Activated naive CD8-positive, alpha-beta T cell treated with anti-CD3 and anti-CD28 coated beads, Interleukin-2, amount 50 U/mL, for 16 hours (primary cell): Measurements from ENCODE around the gene CELSR1.

Source experiments
- DNase-seq: peaks from one replicate; pipeline ENCODE4 v3.0.0-alpha.2; 2020; ENCODE audit warnings: low read depth, low spot score

Gene CELSR1

DNA sequence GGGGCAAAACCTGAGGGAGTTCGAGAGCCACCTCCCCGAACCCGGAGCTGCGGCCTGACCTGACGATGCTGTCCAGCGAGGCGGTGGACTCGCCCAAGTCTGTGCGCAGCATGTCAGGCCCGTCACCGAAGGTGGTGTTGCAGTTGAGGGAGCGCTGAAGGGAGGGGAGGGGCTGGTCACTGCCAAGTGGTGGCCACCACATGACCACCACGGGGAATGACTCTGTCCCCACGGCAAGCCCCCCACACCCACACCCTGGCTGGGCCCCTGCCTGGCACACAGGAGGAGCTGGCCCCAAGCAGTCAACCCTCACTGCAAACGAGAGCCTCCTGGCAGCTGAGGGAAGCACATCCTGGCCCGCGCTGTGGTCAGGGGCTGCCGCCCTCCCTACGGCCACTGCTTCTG lies 171.1 kb downstream of the CELSR1 start:
- no peak for DNase-seq

GRCh38 chr22:46365166-46365624 lies 172.2 kb downstream of the CELSR1 start:
- no peak for DNase-seq

DNA sequence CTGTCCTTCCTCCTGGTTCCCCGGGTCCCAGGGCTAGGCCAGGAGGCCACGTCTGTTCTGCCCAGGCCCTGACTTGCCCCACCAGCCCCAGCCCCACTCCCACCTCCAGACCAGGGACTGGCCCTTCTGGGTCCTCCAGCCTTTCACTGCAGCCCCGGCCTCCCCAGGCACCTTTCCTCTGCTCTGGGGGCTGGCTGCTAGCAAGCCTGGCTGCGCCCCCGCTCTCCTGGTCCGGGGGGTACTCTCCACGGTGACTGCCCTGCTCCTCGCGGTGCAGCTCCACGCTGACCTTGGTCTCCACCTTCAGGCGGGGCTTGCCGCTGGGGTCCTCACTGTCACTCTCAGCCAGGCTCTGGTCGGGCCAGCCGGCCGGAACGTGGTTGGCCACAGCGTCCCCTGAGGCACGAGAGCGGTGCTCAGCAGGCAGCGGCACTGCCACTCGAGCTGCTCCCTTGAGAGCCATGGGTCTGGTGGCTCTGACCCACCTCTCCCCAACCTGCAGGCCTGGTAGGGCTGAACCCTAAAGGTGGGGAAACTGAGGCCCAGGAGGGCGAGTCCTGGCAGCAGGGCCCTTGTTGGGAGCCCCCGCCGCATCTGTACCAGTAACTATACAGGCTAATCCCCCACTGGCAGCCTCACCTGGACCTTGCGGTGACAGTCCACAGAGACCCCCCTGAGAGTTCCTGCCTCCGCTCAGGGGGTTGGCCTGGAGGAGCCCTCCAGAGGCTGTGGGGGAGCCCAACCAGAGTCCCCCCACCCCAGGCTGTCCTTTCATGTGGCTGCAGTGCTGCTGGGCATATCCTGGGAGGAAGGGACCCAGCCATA lies 172.9 kb downstream of the CELSR1 start:
- no peak for DNase-seq

DNA sequence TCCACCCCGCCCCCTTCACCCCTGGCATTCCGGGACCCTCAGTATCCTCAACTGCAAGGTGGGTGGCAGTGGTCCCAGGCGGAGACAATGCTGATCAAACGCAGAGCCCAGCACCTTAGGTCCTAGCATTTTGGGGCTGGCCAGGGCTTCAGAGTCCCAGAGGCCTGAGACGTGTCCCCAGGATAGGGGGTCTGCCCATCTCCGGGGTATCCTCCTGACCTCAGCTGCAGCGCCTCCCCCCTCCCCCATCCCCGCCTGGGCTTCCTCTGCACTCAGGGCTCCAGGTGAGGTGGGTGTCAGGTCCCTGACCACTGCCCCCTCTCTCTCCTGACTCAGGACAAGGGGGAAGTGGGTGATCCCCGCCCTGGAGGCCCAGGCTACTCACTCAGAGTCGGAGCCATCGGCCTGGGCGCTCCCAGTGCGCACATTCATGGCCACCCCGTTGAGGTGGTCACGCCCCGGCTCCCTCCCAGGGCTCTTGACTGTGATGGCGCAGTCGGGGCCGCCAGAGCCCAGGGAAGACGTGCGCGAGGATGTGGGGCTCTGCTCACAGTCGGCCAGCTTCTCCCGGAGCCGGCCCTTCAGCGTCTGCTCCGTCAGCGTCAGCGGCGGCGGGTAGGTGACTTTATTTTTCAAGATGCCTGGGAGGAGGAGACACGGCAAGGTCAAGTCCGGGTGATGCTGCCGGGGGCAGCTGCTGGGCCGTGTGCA lies 173.7 kb downstream of the CELSR1 start:
- no peak for DNase-seq

- no peak for DNase-seq
Observed at GRCh38 chr22:46362934-46363515, 174.4 kb downstream of the CELSR1 start.

DNA sequence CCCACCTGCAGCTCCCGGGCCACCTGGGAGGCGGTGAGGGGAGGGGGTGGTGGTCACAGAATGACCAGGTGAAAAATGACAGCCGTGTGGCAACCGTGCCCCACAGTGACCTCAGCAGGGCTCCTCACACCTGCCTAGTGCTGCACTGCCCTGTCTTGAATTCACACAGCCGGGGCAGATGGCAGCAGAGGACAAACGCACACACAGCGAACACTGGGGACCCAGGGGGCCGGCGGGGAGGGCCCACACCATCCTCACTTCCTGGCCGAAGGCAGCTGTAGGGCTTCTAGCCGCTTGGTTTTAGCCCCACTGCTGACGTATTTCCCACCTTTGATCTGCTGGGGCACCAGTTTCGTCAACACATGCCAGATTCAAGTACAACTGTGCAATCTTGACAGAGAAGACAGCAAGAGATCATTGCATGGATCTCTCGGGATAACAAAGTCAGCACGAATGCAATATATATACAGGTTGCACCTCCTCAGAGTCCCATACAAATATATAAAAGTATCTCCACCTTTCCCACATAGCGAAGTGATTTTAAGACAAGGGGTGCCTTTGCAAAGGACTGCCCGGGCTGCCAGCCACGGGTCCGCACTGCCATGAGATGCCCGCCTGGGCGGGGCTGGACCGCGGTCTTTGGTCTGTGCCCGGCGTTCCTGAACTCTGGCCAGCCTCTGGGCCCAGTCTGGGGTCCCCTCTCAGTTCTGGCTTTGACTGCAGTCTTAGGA lies 175.1 kb downstream of the CELSR1 start:
- no peak for DNase-seq

DNA sequence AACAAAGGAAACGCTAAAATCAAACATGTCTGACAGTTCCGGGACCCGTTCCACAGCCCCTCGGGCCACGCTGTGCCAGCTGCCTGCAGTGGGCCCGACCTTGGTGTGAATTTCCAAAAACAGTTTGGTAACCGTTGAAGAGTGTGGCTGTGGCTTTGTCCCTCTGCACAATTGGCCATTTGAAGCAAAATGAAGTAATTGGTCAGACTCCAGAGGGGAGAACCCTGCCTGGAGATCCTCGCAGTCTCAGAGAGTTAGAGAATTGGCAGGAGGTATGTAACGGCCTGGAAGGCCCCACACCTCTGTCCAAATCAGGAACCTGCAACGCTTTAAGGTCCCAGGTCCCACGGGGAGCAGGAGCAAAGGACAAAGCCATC lies 175.6 kb downstream of the CELSR1 start:
- DNase-seq, result no peak

GRCh38 chr22:46360891-46361290 lies 176.5 kb downstream of the CELSR1 start:
- DNase-seq, result no peak

DNA sequence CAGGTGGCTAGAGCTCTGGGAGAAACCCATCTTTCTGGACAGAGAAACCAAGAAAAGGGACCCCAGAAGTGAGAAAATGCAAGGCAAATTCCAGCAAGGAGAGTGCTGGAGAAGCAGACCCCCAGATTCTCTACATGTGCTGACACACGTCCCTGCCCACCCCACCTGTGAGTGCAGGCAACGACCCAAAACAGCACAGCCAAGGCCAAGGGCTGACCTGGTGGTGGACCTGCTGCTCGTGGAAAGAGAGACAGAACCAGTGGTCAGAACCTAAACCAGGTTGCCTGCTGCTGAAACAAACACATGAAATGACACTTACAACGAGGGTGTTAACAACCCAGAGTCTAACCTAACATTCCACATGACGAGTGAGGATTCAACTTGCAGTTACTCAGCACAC lies 177.3 kb downstream of the CELSR1 start:
- no peak for DNase-seq

DNA sequence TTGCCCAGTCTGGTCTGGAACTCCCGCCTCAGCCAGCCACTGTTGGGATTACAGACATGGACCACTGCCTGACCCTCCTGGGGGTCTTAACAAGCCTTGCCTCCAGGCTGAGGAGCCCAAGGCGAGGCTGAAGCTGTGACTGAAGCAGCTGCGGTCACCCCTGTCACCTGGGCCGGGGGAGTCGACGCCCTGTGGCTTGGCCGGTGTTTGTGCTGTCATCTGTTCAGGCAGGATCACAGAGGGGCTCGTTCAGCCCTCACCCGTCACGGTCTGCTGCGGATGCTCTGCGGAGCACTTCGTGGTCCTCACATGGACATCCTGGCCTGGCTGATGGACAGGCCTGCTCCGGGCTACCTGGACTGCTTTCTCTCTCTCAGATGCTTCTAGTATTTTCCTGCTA lies 178.1 kb downstream of the CELSR1 start:
- no peak for DNase-seq

DNA sequence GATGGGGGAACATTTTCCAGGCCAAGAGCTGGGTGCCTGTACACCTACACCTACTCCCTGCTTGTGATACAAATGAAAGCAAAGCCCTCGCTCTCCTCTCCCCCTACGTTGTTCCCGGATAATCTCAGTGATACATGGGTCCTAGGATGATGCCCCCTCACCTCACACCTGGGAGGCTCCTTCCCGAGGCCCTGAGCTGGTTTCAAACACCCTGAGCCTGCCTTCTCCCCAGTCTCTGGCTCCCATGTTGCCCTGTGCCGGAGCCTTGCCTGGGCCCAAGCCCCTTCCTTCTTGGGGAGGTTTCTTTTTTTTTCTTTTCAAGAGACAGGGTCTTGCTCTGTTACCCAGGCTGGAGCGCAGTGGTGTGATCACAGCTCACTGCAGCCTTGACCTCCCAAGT lies 178.7 kb downstream of the CELSR1 start:
- no peak for DNase-seq

DNA sequence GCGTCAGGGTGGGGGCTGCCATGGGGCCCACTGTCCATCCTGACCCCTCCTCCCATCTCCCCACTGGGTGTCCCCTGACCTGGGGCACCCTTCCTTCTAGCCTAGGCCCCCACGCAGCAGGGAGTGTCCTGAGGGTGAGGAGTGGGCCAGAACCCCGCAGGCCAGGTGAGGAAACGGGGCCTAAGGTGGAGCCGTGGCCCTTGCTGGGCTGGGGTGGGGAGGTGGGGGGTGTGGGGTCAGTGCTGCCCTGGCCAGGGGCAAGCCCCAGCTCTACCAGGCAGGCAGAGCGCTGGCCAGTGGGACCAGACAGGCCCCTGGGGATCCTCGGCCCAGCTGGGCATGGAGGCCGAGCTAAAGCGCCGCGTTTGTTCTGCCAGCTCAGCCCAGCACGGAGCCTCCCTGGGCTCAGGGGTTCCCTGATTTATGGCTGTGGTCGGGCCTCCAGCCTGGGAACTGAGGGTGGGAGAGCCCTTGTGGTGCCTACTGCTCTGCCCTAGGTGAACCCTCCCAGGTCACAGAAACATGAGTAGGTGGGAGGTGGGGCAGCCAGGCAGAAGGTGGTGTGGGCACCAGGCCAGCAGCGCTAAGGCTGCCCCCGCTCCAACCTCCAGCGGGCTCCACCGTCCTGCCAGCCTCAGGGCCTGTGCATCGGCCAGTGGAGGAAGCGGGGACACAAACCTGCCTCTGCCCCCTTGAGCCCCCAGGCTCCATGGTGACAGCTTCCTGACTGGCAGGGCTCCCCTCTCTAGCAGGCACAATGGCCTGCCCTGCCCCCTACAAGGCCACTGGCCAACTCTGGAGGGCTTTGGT lies 179.5 kb downstream of the CELSR1 start:
- no peak for DNase-seq

DNA sequence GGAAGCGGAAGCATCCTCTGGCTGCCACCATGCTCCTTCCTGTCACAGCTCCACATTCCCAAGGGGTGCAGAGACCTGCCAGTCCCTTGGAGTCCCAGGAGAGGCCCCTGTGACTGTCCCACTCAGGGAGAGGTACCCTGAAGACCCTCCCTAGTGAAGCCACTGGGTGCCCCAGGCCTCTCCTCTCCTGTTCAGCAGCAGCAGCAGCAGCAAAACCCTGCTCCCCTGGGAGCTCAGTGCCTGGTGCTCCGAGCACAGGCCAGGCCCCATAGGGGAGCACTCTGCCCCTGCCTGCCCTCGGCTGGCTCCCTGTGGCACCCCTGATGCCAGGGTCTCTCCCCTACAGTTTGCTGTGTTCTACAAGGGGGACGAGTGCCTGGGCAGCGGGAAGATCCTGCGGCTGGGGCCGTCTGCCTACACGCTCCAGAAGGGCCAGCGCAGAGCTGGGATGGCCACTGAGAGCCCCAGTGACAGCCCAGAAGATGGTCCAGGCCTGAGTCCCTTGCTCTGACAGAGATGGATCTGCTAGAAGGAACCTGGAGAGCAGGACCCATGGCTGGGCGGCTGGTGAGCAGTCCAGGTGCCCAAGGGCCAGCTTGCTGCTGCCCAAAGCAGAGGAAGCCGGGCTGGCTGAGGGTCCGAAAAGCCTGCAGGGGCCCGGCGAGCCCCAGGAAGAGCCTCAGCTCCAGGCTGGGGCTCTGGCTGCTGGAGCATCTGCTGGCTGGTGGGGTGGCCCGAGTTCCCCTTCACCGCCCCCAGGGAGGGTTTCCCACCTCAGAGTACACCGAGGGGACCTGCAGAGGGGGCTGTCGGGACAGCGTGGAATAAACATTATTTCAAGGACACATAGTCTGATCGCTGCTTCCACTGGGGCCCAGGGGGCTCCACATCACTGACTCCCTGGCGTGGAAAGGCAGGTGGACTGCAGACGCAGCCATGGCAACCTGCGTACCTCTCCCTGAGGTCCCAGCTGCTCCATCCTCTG lies 180.6 kb downstream of the CELSR1 start:
- no peak for DNase-seq

DNA sequence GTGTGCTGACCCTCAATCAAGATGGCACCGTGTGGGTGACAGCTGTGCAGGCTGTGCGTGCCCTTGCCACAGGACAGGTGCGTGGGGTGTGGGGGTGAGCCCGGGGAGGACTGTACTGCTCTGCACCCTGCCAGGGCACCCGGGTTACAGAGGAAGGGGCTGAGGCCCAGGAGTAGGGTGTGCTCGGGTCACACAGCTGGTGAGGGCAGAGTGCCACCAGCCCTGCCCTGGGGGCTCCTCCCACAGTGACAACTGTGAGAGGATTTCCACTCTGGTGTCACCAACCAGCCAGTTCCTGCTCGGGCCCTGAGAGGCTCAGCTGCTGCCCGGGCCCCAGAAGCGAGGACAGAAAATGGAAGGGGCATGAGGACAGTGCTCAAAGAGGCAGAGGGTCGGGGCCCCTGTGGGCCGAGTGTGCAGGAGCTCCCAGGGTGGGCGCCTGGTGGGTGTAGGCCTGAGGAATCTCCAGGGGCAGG lies 181.4 kb downstream of the CELSR1 start:
- DNase-seq, result no peak

DNA sequence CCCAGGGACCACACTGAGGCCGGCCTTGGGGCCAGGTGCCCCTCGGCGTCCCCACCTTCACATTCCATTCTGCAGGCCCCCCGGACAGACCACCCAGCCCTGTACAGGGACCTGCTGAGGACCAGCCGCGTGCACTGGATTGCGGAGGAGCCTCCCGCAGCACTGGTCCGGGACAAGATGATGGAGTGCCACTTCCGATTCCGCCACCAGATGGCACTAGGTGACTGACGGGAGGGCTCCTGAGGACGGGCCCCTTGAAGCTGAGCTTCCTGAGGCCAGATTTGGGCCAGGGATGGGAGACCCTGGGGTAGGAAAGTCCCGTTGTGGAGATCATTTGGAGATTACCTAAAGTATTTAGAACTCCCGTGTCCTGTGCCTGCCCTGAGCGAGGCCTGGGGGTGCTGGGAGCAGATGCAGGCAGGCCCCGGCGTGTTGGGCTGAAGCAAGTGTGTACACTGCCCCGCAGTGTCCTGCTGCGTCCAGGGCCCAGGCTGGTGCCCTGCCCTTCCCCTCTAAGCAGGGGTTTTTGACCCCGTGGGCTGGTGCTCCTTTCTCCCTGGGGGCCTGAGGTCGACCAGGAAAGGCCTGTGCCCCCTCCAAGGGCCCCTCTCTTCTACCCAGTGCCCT lies 181.9 kb downstream of the CELSR1 start:
- DNase-seq, result no peak

GRCh38 chr22:46354993-46355305 lies 182.5 kb downstream of the CELSR1 start:
- DNase-seq, result no peak

DNA sequence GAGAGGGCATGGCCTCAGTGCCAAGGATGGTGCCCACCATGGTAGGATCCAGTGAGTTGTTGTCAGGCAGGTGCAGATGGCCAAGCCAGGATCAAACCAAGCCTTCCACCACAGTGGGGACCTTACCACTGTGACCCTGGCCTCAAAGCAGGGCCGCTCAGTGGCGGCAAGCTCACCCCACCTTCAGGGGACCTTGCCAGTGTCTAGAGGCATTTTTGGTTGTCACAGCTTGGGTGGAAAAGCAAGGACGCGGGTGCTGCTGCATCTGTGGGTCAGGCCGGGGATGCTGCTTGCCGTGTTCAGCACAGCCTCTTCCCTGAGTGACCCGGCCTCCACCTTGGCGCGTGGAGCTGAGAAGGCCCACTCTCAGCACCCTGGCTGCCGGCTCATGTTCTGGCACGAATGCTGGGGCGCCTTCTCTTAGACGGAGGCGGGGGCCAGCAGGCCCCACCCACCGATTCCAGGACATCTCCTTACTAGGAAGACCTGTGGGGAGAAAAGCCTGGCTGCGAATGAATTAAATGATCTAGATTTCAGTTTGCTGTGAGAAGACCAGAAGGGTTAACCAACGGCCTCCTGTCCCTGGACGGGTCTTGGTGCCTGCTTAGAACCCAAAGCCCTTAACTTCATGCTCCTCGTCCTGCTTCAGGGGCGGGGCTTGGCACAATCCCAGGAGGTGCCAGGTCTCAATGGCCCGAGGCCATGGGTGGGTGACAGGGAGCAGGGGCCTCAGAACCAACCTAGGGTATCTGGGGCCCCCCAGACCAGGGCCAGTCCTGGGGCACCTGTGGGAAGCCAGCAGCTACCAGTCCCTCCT lies 183.0 kb downstream of the CELSR1 start:
- no peak for DNase-seq

DNA sequence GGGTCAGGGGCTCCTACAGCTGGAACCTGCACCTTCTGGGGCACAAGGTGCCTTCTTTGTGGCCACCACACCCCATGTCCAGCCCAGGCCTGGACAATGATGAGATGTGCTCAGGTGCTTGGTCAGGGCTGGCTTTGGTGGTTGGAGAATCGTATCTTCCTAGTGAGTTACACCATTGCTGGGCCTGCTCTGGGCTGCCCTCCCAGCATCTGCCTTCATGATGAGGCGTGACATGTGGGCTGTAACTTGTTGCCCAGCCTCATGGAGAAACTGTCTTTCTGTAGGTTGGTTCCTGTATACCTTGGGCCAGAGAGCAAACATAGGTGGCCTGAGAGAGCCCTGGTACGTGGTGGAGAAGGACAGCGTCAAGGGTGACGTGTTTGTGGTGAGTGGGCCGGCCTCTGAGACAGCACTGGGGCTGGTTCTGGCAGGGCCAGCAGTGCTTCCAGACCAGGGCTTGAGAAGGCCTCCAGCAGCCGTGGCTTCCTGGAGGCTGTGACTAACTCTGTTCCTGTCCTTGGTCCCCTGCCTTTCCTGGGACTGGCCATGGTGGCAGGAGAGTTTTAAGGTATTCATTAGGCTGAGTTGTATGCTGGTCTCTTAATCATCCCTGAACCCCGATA lies 183.8 kb downstream of the CELSR1 start:
- no peak for DNase-seq
